SKM-1 treated with dmso at 0.1 percent for 144 hours (cell line): Measurements from ENCODE around the gene PRDM7.
"Not testable (repeated sequence)": the region's sequence is repeated elsewhere in the genome, so short reads cannot be mapped to it uniquely, and the experiment has no call there.

Source experiments
- DNase-seq: peaks from one replicate; lab custom pipeline; 2025; ENCODE audit not compliant: unreplicated experiment; lab: John Stamatoyannopoulos, UW

The PRDM7 gene

GRCh38 chr16:90077240-90077756, at the start of gene PRDM7:
TSS of gene PRDM7 (minus strand) at chr16:90077331. CDS start at chr16:90075910, 1,421 bp downstream.
- peak; percentile 97 for DNase-seq

- not testable (repeated sequence) for DNase-seq
Observed at GRCh38 chr16:90121846-90122245, 44.7 kb upstream of the PRDM7 start.

- DNase-seq: not testable (repeated sequence)
Observed at GRCh38 chr16:90107617-90108016, 30.5 kb upstream of the PRDM7 start.

- not testable (repeated sequence) for DNase-seq
Observed at GRCh38 chr16:90107060-90107459, 29.9 kb upstream of the PRDM7 start.

GRCh38 chr16:90106271-90106670, 29.1 kb upstream of the PRDM7 start:
- not testable (repeated sequence) for DNase-seq

GRCh38 chr16:90104725-90105124, 27.6 kb upstream of the PRDM7 start:
- not testable (repeated sequence) for DNase-seq

GRCh38 chr16:90102086-90102884, 25.2 kb upstream of the PRDM7 start:
- not testable (repeated sequence) for DNase-seq

GRCh38 chr16:90101332-90101731, 24.2 kb upstream of the PRDM7 start:
- DNase-seq: not testable (repeated sequence)

- DNase-seq: not testable (repeated sequence)
Observed at GRCh38 chr16:90100790-90101189, 23.7 kb upstream of the PRDM7 start.

- DNase-seq: not testable (repeated sequence)
Observed at GRCh38 chr16:90100229-90100628, 23.1 kb upstream of the PRDM7 start.

- peak; percentile 1 for DNase-seq
Observed at GRCh38 chr16:90098936-90099335, 21.8 kb upstream of the PRDM7 start.

GRCh38 chr16:90097010-90097684, 20.0 kb upstream of the PRDM7 start:
- not testable (repeated sequence) for DNase-seq

- DNase-seq: not testable (repeated sequence)
Observed at GRCh38 chr16:90094791-90095190, 17.7 kb upstream of the PRDM7 start.

- not testable (repeated sequence) for DNase-seq
Observed at GRCh38 chr16:90094296-90094695, 17.2 kb upstream of the PRDM7 start.

- DNase-seq: not testable (repeated sequence)
Observed at GRCh38 chr16:90093799-90094198, 16.7 kb upstream of the PRDM7 start.

- not testable (repeated sequence) for DNase-seq
Observed at GRCh38 chr16:90092781-90093180, 15.7 kb upstream of the PRDM7 start.

- DNase-seq: no peak
Observed at GRCh38 chr16:90084215-90084950, 7.3 kb upstream of the PRDM7 start.

- no peak for DNase-seq
Observed at GRCh38 chr16:90083139-90083538, 6.0 kb upstream of the PRDM7 start.

- no peak for DNase-seq
Observed at GRCh38 chr16:90081606-90081970, 4.5 kb upstream of the PRDM7 start.

GRCh38 chr16:90078579-90078895, 1.4 kb upstream of the PRDM7 start:
- DNase-seq: no peak
